ENCODE data around the gene C9orf40.
A peak's percentile ranks its signal among the peaks of the same experiment; 100 is the strongest.

The C9orf40 gene, protein sequence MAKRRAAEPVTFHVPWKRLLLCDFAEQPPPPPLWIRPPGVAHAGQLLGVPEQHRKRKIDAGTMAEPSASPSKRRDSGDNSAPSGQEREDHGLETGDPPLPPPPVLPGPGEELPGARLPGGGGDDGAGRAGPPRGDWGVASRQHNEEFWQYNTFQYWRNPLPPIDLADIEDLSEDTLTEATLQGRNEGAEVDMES

GRCh38 chr9:74952201-74953151 lies at the start of gene C9orf40:
Gene C9orf40 (minus strand): TSS chr9:74952912. CDS start chr9:74952611, 301 bp downstream.
- Mint-ChIP-seq H3K27ac (peak within 1 kb of the TSS; percentile 95), H3K27me3 (no peaks in the 10 kb centered on the region), H3K4me1 (ENCODE audit: low read depth) (peaks cover 32% of the 10 kb centered on the region), H3K9me3 (no peaks in the 10 kb centered on the region), H3K4me3 (peak within 1 kb of the TSS; percentile 95), H3K36me3 (ENCODE audit: low read depth) (peaks cover 30% of the 10 kb centered on the region)
- DNase-seq: peak; percentile 94

- Mint-ChIP-seq H3K4me1 (ENCODE audit: low read depth) (no peaks in the 10 kb centered on the region), H3K36me3 (ENCODE audit: low read depth) (peaks cover 50% of the 10 kb centered on the region), H3K27me3 (no peaks in the 10 kb centered on the region), H3K4me3 (no peak overlapping the region), H3K9me3 (no peaks in the 10 kb centered on the region), H3K27ac (no peak overlapping the region)
- no peak for DNase-seq
Measured at GRCh38 chr9:75001719-75002421, 49.2 kb upstream of the C9orf40 start.

- no peak overlapping the region for H3K4me3 Mint-ChIP-seq
- H3K9me3 Mint-ChIP-seq: no peaks in the 10 kb centered on the region
- DNase-seq: no peak
- no peaks in the 10 kb centered on the region for H3K4me1 Mint-ChIP-seq (ENCODE audit: low read depth)
- H3K36me3 Mint-ChIP-seq (ENCODE audit: low read depth): peaks cover 53% of the 10 kb centered on the region
- no peaks in the 10 kb centered on the region for H3K27me3 Mint-ChIP-seq
- no peak overlapping the region for H3K27ac Mint-ChIP-seq
Measured at GRCh38 chr9:75000835-75001234, 48.1 kb upstream of the C9orf40 start.

DNA sequence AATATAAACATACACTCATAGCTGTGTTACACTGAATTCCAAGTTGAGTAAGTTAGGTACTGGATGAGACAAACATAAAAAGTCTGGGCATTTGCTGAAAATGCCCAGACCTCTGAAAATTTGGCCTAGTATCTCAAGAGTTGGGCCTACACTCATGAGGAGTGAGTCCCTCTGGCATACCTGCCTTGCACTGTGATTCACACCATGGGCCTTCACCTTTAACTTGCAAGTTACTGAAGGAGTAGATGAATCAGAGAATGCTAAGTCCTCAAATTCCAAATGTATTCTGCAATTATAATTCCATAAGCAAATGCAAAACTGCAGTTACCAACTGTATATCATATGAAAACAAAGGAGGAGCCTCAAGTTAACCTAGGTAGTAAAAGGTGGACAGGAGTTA lies 32.3 kb upstream of the C9orf40 start:
- DNase-seq: no peak
- H3K27me3 Mint-ChIP-seq: no peaks in the 10 kb centered on the region
- no peak overlapping the region for H3K4me3 Mint-ChIP-seq
- peaks cover 2% of the 10 kb centered on the region for H3K4me1 Mint-ChIP-seq (ENCODE audit: low read depth)
- peaks cover 79% of the 10 kb centered on the region for H3K36me3 Mint-ChIP-seq (ENCODE audit: low read depth)
- H3K9me3 Mint-ChIP-seq: no peaks in the 10 kb centered on the region
- H3K27ac Mint-ChIP-seq: no peak overlapping the region

- H3K4me1 Mint-ChIP-seq (ENCODE audit: low read depth): peaks cover 2% of the 10 kb centered on the region
- no peaks in the 10 kb centered on the region for H3K27me3 Mint-ChIP-seq
- H3K9me3 Mint-ChIP-seq: no peaks in the 10 kb centered on the region
- no peak overlapping the region for H3K27ac Mint-ChIP-seq
- no peak overlapping the region for H3K4me3 Mint-ChIP-seq
- DNase-seq: no peak
- H3K36me3 Mint-ChIP-seq (ENCODE audit: low read depth): peaks cover 84% of the 10 kb centered on the region
Measured at GRCh38 chr9:74983709-74984108, 31.0 kb upstream of the C9orf40 start.

GRCh38 chr9:74979844-74980243 lies 27.1 kb upstream of the C9orf40 start:
- Mint-ChIP-seq H3K36me3 (ENCODE audit: low read depth) (peaks cover 89% of the 10 kb centered on the region), H3K9me3 (peaks cover 5% of the 10 kb centered on the region), H3K27me3 (no peaks in the 10 kb centered on the region), H3K27ac (no peak overlapping the region), H3K4me3 (no peak overlapping the region), H3K4me1 (ENCODE audit: low read depth) (peaks cover 2% of the 10 kb centered on the region)
- no peak for DNase-seq

- H3K27me3 Mint-ChIP-seq: no peaks in the 10 kb centered on the region
- no peak overlapping the region for H3K4me3 Mint-ChIP-seq
- no peak overlapping the region for H3K27ac Mint-ChIP-seq
- H3K36me3 Mint-ChIP-seq (ENCODE audit: low read depth): peaks cover 81% of the 10 kb centered on the region
- peaks cover 5% of the 10 kb centered on the region for H3K9me3 Mint-ChIP-seq
- H3K4me1 Mint-ChIP-seq (ENCODE audit: low read depth): peaks cover 4% of the 10 kb centered on the region
- DNase-seq: no peak
Measured at GRCh38 chr9:74977287-74977686, 24.6 kb upstream of the C9orf40 start.

DNA sequence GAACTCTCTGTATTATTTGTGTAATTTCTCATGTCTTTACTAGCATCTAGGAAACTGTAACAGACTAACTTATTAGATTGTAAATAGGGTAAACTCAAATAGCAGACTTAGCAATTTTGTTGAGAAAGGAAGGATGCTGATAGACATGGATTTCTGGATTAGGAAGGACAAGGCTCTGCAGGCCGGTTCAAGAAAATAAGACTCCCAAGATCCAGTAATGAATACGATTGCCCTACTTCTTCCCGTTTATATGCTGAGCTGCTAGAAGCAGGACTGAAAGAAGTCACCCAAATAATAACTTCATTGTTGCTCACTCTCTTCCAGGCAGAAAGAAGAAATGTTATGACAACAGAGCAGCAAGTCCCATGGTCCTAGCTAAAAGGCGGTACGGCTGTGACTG lies 22.8 kb upstream of the C9orf40 start:
- no peak for DNase-seq
- Mint-ChIP-seq H3K4me1 (ENCODE audit: low read depth) (peaks cover 1% of the 10 kb centered on the region), H3K27ac (no peak overlapping the region), H3K27me3 (no peaks in the 10 kb centered on the region), H3K9me3 (peaks cover 5% of the 10 kb centered on the region), H3K4me3 (no peak overlapping the region), H3K36me3 (ENCODE audit: low read depth) (peaks cover 75% of the 10 kb centered on the region)

DNA sequence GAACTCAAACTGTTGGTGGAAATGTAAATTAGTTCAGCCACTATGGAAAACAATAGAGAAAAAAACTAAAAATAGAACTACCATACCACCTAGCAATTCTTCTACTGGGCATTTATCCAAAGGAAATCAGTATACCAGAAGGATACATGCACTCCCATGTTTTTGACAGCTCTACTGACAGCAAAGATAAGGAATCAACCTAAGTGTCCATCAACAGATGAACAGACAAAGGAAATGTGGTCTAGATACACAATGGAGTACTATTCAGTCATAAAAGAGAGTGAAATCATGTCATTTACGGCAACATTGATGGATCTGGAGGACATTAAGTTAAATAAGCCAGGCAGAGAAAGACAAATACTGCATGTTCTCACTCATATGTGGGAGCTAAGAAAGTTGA lies 21.8 kb upstream of the C9orf40 start:
- peaks cover 5% of the 10 kb centered on the region for H3K9me3 Mint-ChIP-seq
- H3K27me3 Mint-ChIP-seq: no peaks in the 10 kb centered on the region
- DNase-seq: no peak
- H3K36me3 Mint-ChIP-seq (ENCODE audit: low read depth): peaks cover 65% of the 10 kb centered on the region
- peaks cover 1% of the 10 kb centered on the region for H3K4me1 Mint-ChIP-seq (ENCODE audit: low read depth)
- H3K4me3 Mint-ChIP-seq: no peak overlapping the region
- H3K27ac Mint-ChIP-seq: no peak overlapping the region

GRCh38 chr9:74973714-74974113 lies 21.0 kb upstream of the C9orf40 start:
- Mint-ChIP-seq H3K27ac (no peak overlapping the region), H3K27me3 (no peaks in the 10 kb centered on the region), H3K9me3 (peaks cover 5% of the 10 kb centered on the region), H3K4me1 (ENCODE audit: low read depth) (peaks cover 1% of the 10 kb centered on the region), H3K36me3 (ENCODE audit: low read depth) (peaks cover 61% of the 10 kb centered on the region), H3K4me3 (no peak overlapping the region)
- no peak for DNase-seq

- Mint-ChIP-seq H3K9me3 (peaks cover 16% of the 10 kb centered on the region), H3K36me3 (ENCODE audit: low read depth) (peaks cover 47% of the 10 kb centered on the region), H3K4me3 (no peak overlapping the region), H3K4me1 (ENCODE audit: low read depth) (no peaks in the 10 kb centered on the region), H3K27ac (no peak overlapping the region), H3K27me3 (no peaks in the 10 kb centered on the region)
- no peak for DNase-seq
Measured at GRCh38 chr9:74963056-74963455, 10.3 kb upstream of the C9orf40 start.

- Mint-ChIP-seq H3K36me3 (ENCODE audit: low read depth) (peaks cover 44% of the 10 kb centered on the region), H3K4me1 (ENCODE audit: low read depth) (no peaks in the 10 kb centered on the region), H3K9me3 (peaks cover 16% of the 10 kb centered on the region), H3K4me3 (no peak overlapping the region), H3K27ac (no peak overlapping the region), H3K27me3 (no peaks in the 10 kb centered on the region)
- DNase-seq: no peak
Measured at GRCh38 chr9:74961496-74961895, 8.8 kb upstream of the C9orf40 start.

GRCh38 chr9:74960561-74960960 lies 7.8 kb upstream of the C9orf40 start:
- Mint-ChIP-seq H3K27me3 (no peaks in the 10 kb centered on the region), H3K27ac (no peak overlapping the region), H3K4me1 (ENCODE audit: low read depth) (no peaks in the 10 kb centered on the region), H3K9me3 (peaks cover 16% of the 10 kb centered on the region), H3K36me3 (ENCODE audit: low read depth) (peaks cover 44% of the 10 kb centered on the region), H3K4me3 (no peak overlapping the region)
- DNase-seq: no peak

- DNase-seq: no peak
- H3K4me1 Mint-ChIP-seq (ENCODE audit: low read depth): peaks cover 4% of the 10 kb centered on the region
- peaks cover 16% of the 10 kb centered on the region for H3K9me3 Mint-ChIP-seq
- no peak overlapping the region for H3K27ac Mint-ChIP-seq
- no peak overlapping the region for H3K4me3 Mint-ChIP-seq
- peaks cover 37% of the 10 kb centered on the region for H3K36me3 Mint-ChIP-seq (ENCODE audit: low read depth)
- no peaks in the 10 kb centered on the region for H3K27me3 Mint-ChIP-seq
Measured at GRCh38 chr9:74958587-74958986, 5.9 kb upstream of the C9orf40 start.
